Mesothelial cell of epicardium (in vitro differentiated cells): ENCODE measurements around the gene GATD1. TPM values are rescaled to one million over a fixed set of nuclear protein-coding genes. Genes with fewer than 3 reads are reported as not detected.

Experiments
- DNase-seq, 2 experiments: peaks; one replicate each; pipeline ENCODE4 v3.0.0; 2021; ENCODE audit warnings: low spot score in 2 of 2; ENCODE audit not compliant: unreplicated experiment in 2 of 2
- H3K27ac Mint-ChIP-seq: 2 replicates; pipeline ENCODE4 v1.8.0; 2021; ENCODE audit warnings: mixed read lengths
- H3K27me3 Mint-ChIP-seq: 2 replicates; pipeline ENCODE4 v1.8.0; 2021; ENCODE audit warnings: low read depth, mixed read lengths
- H3K36me3 Mint-ChIP-seq: 2 replicates; pipeline ENCODE4 v1.8.0; 2021; ENCODE audit warnings: mixed read lengths
- H3K4me1 Mint-ChIP-seq: 2 replicates; pipeline ENCODE4 v1.8.0; 2021; ENCODE audit warnings: mixed read lengths
- H3K4me3 Mint-ChIP-seq: 2 replicates; pipeline ENCODE4 v1.8.0; 2021; ENCODE audit warnings: mild to moderate bottlenecking, moderate library complexity, mixed read lengths
- H3K9me3 Mint-ChIP-seq: 2 replicates; pipeline ENCODE4 v1.8.0; 2021; ENCODE audit warnings: mixed read lengths
- total RNA-seq: library from RNA; stranded (reverse); gene quantifications from 3 replicates; pipeline ENCODE4 v1.2.1, GENCODE V29; 2021
- TF ChIP-seq, protein P1 (sequence below): fragments of 200-600 bp; sonication (generic); IDR thresholded peaks from one replicate; pipeline ENCODE4 v1.5.0; 2021; ENCODE audit warnings: antibody characterized with exemption; ENCODE audit not compliant: unreplicated experiment

The GATD1 gene
- total RNA-seq, 1 donor from 2014 or later: 91.2 TPM

DNA sequence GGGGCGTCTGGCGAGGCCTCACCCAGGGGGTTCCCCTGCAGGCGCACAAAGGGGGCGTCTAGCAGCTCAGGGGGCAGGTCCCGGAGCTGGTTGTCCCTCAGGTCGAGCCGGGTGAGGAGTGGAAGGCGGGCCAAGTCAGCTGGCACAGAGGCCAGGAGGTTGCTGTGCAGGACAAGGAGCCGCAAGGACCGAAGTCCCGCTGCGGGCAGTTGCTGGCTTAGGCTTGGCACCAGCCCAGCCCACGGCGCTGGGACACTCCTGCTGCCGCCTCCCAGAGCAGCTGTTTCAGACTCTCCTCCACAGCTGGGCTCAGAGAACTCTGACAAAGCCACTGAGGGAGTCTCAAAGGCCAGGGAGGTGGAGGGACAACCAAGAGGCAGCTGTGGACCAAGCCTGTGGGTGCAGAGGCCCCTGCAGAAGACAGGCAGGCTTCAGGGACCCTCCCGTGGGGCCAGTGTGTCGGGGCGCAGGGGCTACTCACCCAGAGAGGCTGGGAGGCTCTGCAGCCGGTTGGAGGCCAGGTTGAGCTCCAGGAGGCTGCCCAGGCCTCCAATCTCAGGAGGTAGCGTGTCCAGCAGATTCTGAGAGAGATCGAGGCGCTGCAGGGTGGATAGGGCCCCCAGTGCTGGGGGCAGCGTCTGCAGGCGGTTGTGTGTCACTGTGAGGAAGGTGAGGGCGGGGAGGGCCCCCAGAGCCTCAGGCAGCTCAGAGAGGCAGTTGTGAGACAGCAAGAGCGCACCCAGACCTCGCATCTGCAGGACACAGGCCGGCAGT, 25.6 kb upstream of the GATD1 start:
- TF ChIP-seq, protein P1, sequence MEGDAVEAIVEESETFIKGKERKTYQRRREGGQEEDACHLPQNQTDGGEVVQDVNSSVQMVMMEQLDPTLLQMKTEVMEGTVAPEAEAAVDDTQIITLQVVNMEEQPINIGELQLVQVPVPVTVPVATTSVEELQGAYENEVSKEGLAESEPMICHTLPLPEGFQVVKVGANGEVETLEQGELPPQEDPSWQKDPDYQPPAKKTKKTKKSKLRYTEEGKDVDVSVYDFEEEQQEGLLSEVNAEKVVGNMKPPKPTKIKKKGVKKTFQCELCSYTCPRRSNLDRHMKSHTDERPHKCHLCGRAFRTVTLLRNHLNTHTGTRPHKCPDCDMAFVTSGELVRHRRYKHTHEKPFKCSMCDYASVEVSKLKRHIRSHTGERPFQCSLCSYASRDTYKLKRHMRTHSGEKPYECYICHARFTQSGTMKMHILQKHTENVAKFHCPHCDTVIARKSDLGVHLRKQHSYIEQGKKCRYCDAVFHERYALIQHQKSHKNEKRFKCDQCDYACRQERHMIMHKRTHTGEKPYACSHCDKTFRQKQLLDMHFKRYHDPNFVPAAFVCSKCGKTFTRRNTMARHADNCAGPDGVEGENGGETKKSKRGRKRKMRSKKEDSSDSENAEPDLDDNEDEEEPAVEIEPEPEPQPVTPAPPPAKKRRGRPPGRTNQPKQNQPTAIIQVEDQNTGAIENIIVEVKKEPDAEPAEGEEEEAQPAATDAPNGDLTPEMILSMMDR: no peak
- peak overlapping the region; percentile 42 for H3K4me3 Mint-ChIP-seq
- H3K9me3 Mint-ChIP-seq: no peaks in the 10 kb centered on the region
- peaks cover 12% of the 10 kb centered on the region for H3K4me1 Mint-ChIP-seq
- H3K27ac Mint-ChIP-seq: no peak overlapping the region
- no peak for DNase-seq
- H3K36me3 Mint-ChIP-seq: no peaks in the 10 kb centered on the region
- no peaks in the 10 kb centered on the region for H3K27me3 Mint-ChIP-seq

DNA sequence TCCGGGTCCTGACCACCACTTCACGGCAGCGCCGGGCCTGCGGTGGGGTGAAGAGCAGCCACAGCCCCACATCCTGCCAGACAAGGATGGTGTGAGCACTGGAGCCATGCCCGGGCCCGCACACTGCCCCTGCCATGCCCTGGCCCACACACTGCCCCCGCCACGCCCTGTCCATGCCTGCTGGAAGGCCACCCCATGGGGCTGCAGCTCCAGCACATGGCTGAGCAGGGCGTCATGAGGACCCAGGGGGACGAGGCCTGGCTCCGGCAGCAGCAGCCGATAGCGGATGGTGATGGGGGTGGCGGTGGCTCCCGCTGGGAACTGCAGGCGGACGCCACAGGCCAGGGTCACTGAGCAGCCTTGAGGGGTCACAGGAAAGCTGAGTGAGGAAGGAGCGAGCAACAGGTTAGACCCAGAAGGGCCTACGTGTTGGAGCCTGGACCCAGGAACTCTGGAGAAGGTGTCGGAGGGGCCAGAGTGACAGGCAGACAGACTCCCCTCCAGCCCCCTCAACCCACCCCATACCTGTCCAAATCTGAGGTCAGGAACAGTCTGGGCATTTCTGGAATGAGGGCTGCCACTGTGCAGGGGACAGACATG, 24.8 kb upstream of the GATD1 start:
- Mint-ChIP-seq H3K4me3 (no peak overlapping the region), H3K9me3 (no peaks in the 10 kb centered on the region), H3K27ac (no peak overlapping the region), H3K27me3 (no peaks in the 10 kb centered on the region), H3K36me3 (no peaks in the 10 kb centered on the region), H3K4me1 (peaks cover 10% of the 10 kb centered on the region)
- TF ChIP-seq, protein P1: no peak
- no peak for DNase-seq

DNA sequence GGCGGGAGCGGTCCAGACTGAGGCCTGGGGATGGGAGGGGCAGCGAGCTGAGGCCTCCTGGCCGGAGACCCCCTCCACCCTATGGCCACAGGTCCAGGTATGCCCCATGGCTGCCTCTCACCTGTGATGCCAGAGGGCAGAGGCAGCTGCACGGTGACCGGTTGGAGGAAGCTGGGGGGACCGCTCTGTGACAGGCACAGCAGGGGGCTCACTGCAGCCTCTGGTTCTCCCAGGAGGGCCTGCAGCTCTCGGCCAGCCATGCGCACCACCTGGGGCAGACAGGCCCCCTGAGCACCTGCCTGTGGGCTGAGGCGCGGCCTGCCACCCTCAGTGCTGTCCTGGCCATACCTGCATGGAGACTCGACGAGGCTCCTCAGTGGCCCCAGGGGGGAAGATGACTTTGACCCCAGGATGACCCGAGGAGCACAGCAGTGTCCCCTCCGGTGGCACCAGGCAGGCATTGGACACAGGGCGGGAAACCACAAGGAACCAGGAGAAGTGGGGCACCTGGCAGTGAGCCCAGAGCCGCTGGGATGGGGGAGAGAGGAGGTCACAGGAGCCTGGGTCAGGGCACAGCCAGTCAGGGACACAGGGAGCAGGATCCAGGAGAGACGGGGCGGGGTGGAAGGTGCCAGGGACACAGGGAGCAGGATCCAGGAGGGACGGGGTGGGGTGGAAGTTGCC, 24.0 kb upstream of the GATD1 start:
- peaks cover 17% of the 10 kb centered on the region for H3K4me1 Mint-ChIP-seq
- H3K4me3 Mint-ChIP-seq: no peak overlapping the region
- no peak overlapping the region for H3K27ac Mint-ChIP-seq
- TF ChIP-seq, protein P1: no peak
- H3K27me3 Mint-ChIP-seq: no peaks in the 10 kb centered on the region
- H3K9me3 Mint-ChIP-seq: no peaks in the 10 kb centered on the region
- no peaks in the 10 kb centered on the region for H3K36me3 Mint-ChIP-seq
- no peak for DNase-seq

DNA sequence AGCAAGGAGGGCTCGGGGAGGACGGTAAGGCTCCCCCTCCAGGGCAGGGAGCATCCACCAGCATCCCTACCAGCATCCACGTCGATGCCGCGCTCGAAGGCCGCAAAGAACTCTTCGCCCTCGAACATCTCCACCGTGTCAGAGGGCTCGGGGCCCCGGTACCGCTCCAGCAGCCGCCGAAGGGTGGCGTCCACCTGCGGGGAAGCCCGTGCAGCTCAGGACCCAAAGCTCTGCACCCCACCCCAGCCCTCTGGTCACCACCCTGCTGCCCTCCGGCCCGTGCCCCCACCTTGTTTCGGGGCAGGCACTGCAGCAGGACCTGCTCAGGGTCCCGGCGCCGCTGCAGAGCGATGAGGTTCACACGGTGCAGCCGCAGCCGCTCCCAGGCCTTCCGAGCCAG, 23.2 kb upstream of the GATD1 start:
- TF ChIP-seq, protein P1: no peak
- no peak for DNase-seq

DNA sequence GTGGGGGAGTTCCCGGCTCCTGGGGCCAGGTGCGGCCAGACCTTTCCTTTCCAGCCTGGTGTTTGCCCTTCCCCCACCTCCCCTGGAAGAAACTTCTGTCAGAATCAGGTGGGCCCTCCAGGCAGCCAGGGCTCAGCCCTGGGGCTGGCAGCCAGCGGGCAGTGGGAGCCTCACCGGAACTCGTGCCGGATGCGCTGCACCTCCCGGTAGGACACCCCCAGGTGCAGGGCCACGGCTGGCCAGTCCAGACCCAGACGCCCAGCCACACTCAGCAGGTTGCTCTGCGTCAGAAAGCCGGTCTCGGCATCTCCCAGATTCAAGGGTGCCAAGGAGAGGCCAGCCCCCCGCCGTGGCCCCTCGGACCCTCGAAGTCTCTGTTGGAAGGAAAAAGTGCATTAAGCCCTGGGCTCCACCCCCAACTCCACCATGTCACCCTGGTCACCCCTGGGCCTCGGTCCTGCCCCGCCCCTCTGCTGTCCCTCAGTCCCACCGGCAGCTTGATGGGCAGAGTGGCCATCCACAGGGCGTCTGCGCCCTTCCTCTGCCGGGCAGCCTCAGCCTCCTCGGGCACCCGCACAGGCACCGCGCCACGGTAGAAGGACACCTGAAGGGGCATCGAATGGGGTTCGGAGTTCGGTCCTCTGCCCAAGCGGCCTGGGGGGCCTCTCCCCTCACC, 22.5 kb upstream of the GATD1 start:
- no peak for DNase-seq
- no peaks in the 10 kb centered on the region for H3K27me3 Mint-ChIP-seq
- peaks cover 22% of the 10 kb centered on the region for H3K4me1 Mint-ChIP-seq
- no peaks in the 10 kb centered on the region for H3K9me3 Mint-ChIP-seq
- TF ChIP-seq, protein P1: no peak
- H3K27ac Mint-ChIP-seq: no peak overlapping the region
- H3K36me3 Mint-ChIP-seq: no peaks in the 10 kb centered on the region
- H3K4me3 Mint-ChIP-seq: peak overlapping the region; percentile 6

More for the DNA sequence above, 23.2 kb upstream of the GATD1 start:
- H3K27me3 Mint-ChIP-seq: no peaks in the 10 kb centered on the region
- H3K9me3 Mint-ChIP-seq: no peaks in the 10 kb centered on the region
- no peaks in the 10 kb centered on the region for H3K36me3 Mint-ChIP-seq
- H3K4me3 Mint-ChIP-seq: no peak overlapping the region
- H3K27ac Mint-ChIP-seq: no peak overlapping the region
- peaks cover 22% of the 10 kb centered on the region for H3K4me1 Mint-ChIP-seq
